ENCODE measurements around the gene GLIPR2. TPM values are rescaled to one million over a fixed set of nuclear protein-coding genes. Genes with fewer than 3 reads are reported as not detected.
A peak's percentile ranks its signal among the peaks of the same experiment; 100 is the strongest.

GLIPR2 gene
- polyA plus RNA-seq, 3 donors, result 213 to 528 (median 520) TPM

- Mint-ChIP-seq H3K27me3 (ENCODE audit: low read depth in 3 of 3) (peaks cover 1 to 7% (median 5%) of the 10 kb centered on the region in 3 donors), H3K4me1 (peaks cover 30% of the 10 kb centered on the region), H3K4me3 (no peak overlapping the region)
Observed at GRCh38 chr9:36163786-36164170, 27.2 kb downstream of the GLIPR2 start.

GRCh38 chr9:36164372-36164771 is 27.8 kb downstream of the GLIPR2 start:
- no peak overlapping the region for H3K9ac ChIP-seq (ENCODE audit: insufficient read depth, low read length, poor library complexity, severe bottlenecking)
- Mint-ChIP-seq H3K27me3 (ENCODE audit: low read depth in 3 of 3) (peaks cover 1 to 8% (median 7%) of the 10 kb centered on the region in 3 donors), H3K36me3 (peaks cover 41 to 48% of the 10 kb centered on the region in 2 donors), H3K4me3 (no peak overlapping the region), H3K4me1 (peaks cover 31% of the 10 kb centered on the region), H3K9me3 (peaks cover 0 to 2% (median 0%) of the 10 kb centered on the region in 7 donors), H3K27ac (peak overlapping the region in 4 of 7 donors; percentile 12 to 85 (median 37))
- H3K4me3 ChIP-seq (replicated peaks in 1 of 3; ENCODE audit: low read depth in 2 of 3, low read length in 3 of 3), result no peak overlapping the region
- no peak overlapping the region for H2AFZ ChIP-seq (ENCODE audit: insufficient read depth, low read depth, low read length, poor library complexity, severe bottlenecking)
- H3K4me1 ChIP-seq (ENCODE audit: control insufficient read depth in 1 of 2, insufficient read depth in 2 of 2, low read length in 2 of 2), result peaks cover 13 to 30% of the 10 kb centered on the region in 2 donors
- peaks cover 37 to 48% of the 10 kb centered on the region in 2 donors for H3K36me3 ChIP-seq (replicated peaks in 1 of 2; ENCODE audit: control insufficient read depth in 1 of 2, insufficient read depth in 2 of 2, low read length in 2 of 2)
- no peak overlapping the region for H3K4me2 ChIP-seq (replicated peaks; ENCODE audit: extremely low read depth, low read length, poor library complexity, severe bottlenecking)
- H3K79me2 ChIP-seq (ENCODE audit: insufficient read depth, low read length), result peaks cover 1% of the 10 kb centered on the region
- TF ChIP-seq, protein P1, sequence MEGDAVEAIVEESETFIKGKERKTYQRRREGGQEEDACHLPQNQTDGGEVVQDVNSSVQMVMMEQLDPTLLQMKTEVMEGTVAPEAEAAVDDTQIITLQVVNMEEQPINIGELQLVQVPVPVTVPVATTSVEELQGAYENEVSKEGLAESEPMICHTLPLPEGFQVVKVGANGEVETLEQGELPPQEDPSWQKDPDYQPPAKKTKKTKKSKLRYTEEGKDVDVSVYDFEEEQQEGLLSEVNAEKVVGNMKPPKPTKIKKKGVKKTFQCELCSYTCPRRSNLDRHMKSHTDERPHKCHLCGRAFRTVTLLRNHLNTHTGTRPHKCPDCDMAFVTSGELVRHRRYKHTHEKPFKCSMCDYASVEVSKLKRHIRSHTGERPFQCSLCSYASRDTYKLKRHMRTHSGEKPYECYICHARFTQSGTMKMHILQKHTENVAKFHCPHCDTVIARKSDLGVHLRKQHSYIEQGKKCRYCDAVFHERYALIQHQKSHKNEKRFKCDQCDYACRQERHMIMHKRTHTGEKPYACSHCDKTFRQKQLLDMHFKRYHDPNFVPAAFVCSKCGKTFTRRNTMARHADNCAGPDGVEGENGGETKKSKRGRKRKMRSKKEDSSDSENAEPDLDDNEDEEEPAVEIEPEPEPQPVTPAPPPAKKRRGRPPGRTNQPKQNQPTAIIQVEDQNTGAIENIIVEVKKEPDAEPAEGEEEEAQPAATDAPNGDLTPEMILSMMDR (IDR thresholded peaks at IDR 0.05), result no peak
- H3K27me3 ChIP-seq (ENCODE audit: control insufficient read depth in 2 of 2, insufficient read depth in 2 of 2, low read length in 2 of 2), result no peaks in the 10 kb centered on the region
- intact Hi-C loops (cut with micrococcal nuclease), result loop anchor here (10.0 kb wide), 1 partner anchor 130 kb away; the partner anchor contains the start of gene RECK (in 2 of the 2)
- peaks cover 9% of the 10 kb centered on the region for H4K20me1 ChIP-seq (ENCODE audit: insufficient read depth, low read length)
- no peak overlapping the region for H3K27ac ChIP-seq (ENCODE audit: low read depth in 1 of 2, low read length in 2 of 2)
- no peak for DNase-seq
- WGBS (ENCODE audit: insufficient coverage), result 86% methylated on average over 1 of the region's 6 CpGs
- H3K9me3 ChIP-seq (replicated peaks in 1 of 2; ENCODE audit: control insufficient read depth in 1 of 2, insufficient read depth in 1 of 2, low read length in 2 of 2), result no peaks in the 10 kb centered on the region

More at GRCh38 chr9:36163786-36164170, 27.2 kb downstream of the GLIPR2 start:
- intact Hi-C loops (cut with micrococcal nuclease), result loop anchor here (10.0 kb wide), 1 partner anchor 129 kb away; the partner anchor contains the start of gene RECK (in 2 of the 2)
- H3K27me3 ChIP-seq (ENCODE audit: control insufficient read depth in 2 of 2, insufficient read depth in 2 of 2, low read length in 2 of 2), result no peaks in the 10 kb centered on the region
- H3K4me1 ChIP-seq (ENCODE audit: control insufficient read depth in 1 of 2, insufficient read depth in 2 of 2, low read length in 2 of 2), result peaks cover 18 to 32% of the 10 kb centered on the region in 2 donors
- 86% methylated on average over 3 of the region's 4 CpGs for WGBS (ENCODE audit: insufficient coverage)
- no peaks in the 10 kb centered on the region for H3K9me3 ChIP-seq (replicated peaks in 1 of 2; ENCODE audit: control insufficient read depth in 1 of 2, insufficient read depth in 1 of 2, low read length in 2 of 2)
- no peak overlapping the region for H2AFZ ChIP-seq (ENCODE audit: insufficient read depth, low read depth, low read length, poor library complexity, severe bottlenecking)
- peaks cover 9% of the 10 kb centered on the region for H4K20me1 ChIP-seq (ENCODE audit: insufficient read depth, low read length)
- no peak overlapping the region for H3K4me2 ChIP-seq (replicated peaks; ENCODE audit: extremely low read depth, low read length, poor library complexity, severe bottlenecking)
- peaks cover 39 to 54% of the 10 kb centered on the region in 2 donors for H3K36me3 ChIP-seq (replicated peaks in 1 of 2; ENCODE audit: control insufficient read depth in 1 of 2, insufficient read depth in 2 of 2, low read length in 2 of 2)
- Mint-ChIP-seq H3K9me3 (peaks cover 0 to 2% (median 0%) of the 10 kb centered on the region in 7 donors), H3K36me3 (peaks cover 47 to 54% of the 10 kb centered on the region in 2 donors), H3K27ac (peak overlapping the region in 3 of 7 donors; percentile 21 to 65 (median 23))
- H3K9ac ChIP-seq (ENCODE audit: insufficient read depth, low read length, poor library complexity, severe bottlenecking), result no peak overlapping the region
- TF ChIP-seq, protein P1 (IDR thresholded peaks at IDR 0.05), result no peak
- no peak overlapping the region for H3K27ac ChIP-seq (ENCODE audit: low read depth in 1 of 2, low read length in 2 of 2)
- no peak overlapping the region for H3K4me3 ChIP-seq (replicated peaks in 1 of 3; ENCODE audit: low read depth in 2 of 3, low read length in 3 of 3)
- peaks cover 7% of the 10 kb centered on the region for H3K79me2 ChIP-seq (ENCODE audit: insufficient read depth, low read length)
- DNase-seq, result no peak
